Heart left ventricle (tissue), 13 donors: ENCODE results near the gene IGF2.

Experiments
- CTCF ChIP-seq, 12 donors: fragments of 200-600 bp; sonication (generic) in 4 of 12; IDR thresholded peaks; one replicate each; pipeline versions ENCODE4 v1.5.0 to v1.8.0; 2018 to 2022; ENCODE audit warnings: antibody characterized with exemption in 12 of 12, mild to moderate bottlenecking in 5 of 12
- POLR2A ChIP-seq, 2 donors: fragments of 450-650 bp; IDR thresholded peaks; one replicate each; pipeline ENCODE4 v1.6.1; 2017; ENCODE audit warnings: antibody characterized with exemption in 2 of 2, mild to moderate bottlenecking in 2 of 2, moderate library complexity in 2 of 2
- donor health status: ischemic (EF 13 %, LVEDD 7.1; RV severe dilation, severe dysfunction).
- donor health status: DM: no; HTN: yes; CAD: no.
- donor health status: DM: no; HTN: no; CAD: no.
- donor health status: ischemic (EF 25% LVEDD 6.9; RV normal size, moderate dysfunction).
- donor health status: ischemic (EF 25% LVEDD 5.7; RV mildly dilated, moderate dysfunction).
- donor health status: ischemic (EF 35%, LVEDD 5.7; RV mildly dilated, moderate dysfunction).
- donor health status: nonischemic (EF 11% LVEDD 7.7; RV severe dilation, severe dysfunction).
- donor health status: DM: yes; HTN: yes; CAD: no.
- donor health status: PGD.
- donor health status: ischemic (EF 29% LVEDD 5.4; RV normal size, mild dysfunction).
- donor health status: nonischemic (EF 23%, LVEDD 6.1; RV moderate dilation, normal function).

DNA sequence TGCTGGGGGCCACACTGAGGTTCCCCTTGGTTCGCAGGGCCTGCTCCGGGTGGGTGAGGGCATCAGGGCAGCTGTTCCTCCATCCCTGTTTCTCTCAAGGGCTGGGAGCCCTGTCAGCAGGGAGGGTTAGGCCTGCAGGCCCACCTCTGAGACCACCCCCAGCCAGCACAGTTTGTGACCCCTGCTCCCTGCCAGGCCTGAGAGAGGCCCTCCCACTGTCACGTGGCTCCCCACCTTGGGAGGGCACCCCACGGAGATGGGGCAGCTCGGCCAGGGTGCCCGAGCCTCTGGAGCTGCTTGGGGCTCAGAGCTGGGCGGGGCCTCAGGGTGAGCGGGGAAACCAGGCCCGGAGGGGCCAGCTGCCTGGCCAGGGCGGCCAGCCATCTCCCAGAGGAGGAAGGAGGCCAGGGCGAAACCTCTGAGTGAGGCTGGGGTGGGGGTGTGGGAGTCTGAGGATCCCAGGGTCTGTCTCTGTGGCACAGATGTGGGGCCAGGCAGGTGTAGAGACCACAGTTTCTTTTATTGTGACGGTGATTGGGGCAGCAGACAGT lies 24.3 kb upstream of the IGF2 start:
- no peak for TF ChIP-seq CTCF (IDR thresholded peaks at IDR 0.05)
- no peak for TF ChIP-seq POLR2A (IDR thresholded peaks at IDR 0.05)
